ENCODE measurements around the gene NCKAP5. TPM values are rescaled to one million over a fixed set of nuclear protein-coding genes. Genes with fewer than 3 reads are reported as not detected.
"Not testable (repeated sequence)": the region's sequence is repeated elsewhere in the genome, so short reads cannot be mapped to it uniquely, and the experiment has no call there.

Gene NCKAP5
- total RNA-seq, 1 experiment from 2014 or later: not detected

GRCh38 chr2:133475610-133476009 lies 92.7 kb downstream of the NCKAP5 start:
- intact Hi-C loops (cut with micrococcal nuclease): no loop called here
- H3K4me1 Mint-ChIP-seq (ENCODE audit: insufficient read depth, unreplicated experiment): no peaks in the 10 kb centered on the region
- POLR2A ChIA-PET: interaction anchor here (0.6 kb wide), 1 partner anchor 8 kb away, joined by 3 read pairs; no protein-coding TSS in a partner anchor

GRCh38 chr2:133470446-133470845 lies 97.8 kb downstream of the NCKAP5 start:
- intact Hi-C loops (cut with micrococcal nuclease): not testable (repeated sequence)

More at GRCh38 chr2:133475610-133476009, 92.7 kb downstream of the NCKAP5 start:
- no peaks in the 10 kb centered on the region for H3K27me3 Mint-ChIP-seq (ENCODE audit: insufficient read depth, unreplicated experiment)
- H3K27ac Mint-ChIP-seq (ENCODE audit: low read depth, unreplicated experiment): no peak overlapping the region
- no peaks in the 10 kb centered on the region for H3K36me3 Mint-ChIP-seq (ENCODE audit: insufficient read depth, unreplicated experiment)
- DNase-seq (ENCODE audit: unreplicated experiment): no peak
- CTCF ChIA-PET: no interaction called here
- no peaks in the 10 kb centered on the region for H3K9me3 Mint-ChIP-seq (ENCODE audit: unreplicated experiment)
- no TSS peak for BruUV-seq (replicated peaks)
- H3K4me3 Mint-ChIP-seq (ENCODE audit: unreplicated experiment): no peak overlapping the region
- TF ChIP-seq, protein P1, sequence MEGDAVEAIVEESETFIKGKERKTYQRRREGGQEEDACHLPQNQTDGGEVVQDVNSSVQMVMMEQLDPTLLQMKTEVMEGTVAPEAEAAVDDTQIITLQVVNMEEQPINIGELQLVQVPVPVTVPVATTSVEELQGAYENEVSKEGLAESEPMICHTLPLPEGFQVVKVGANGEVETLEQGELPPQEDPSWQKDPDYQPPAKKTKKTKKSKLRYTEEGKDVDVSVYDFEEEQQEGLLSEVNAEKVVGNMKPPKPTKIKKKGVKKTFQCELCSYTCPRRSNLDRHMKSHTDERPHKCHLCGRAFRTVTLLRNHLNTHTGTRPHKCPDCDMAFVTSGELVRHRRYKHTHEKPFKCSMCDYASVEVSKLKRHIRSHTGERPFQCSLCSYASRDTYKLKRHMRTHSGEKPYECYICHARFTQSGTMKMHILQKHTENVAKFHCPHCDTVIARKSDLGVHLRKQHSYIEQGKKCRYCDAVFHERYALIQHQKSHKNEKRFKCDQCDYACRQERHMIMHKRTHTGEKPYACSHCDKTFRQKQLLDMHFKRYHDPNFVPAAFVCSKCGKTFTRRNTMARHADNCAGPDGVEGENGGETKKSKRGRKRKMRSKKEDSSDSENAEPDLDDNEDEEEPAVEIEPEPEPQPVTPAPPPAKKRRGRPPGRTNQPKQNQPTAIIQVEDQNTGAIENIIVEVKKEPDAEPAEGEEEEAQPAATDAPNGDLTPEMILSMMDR (IDR thresholded peaks at IDR 0.05; ENCODE audit: unreplicated experiment): no peak

DNA sequence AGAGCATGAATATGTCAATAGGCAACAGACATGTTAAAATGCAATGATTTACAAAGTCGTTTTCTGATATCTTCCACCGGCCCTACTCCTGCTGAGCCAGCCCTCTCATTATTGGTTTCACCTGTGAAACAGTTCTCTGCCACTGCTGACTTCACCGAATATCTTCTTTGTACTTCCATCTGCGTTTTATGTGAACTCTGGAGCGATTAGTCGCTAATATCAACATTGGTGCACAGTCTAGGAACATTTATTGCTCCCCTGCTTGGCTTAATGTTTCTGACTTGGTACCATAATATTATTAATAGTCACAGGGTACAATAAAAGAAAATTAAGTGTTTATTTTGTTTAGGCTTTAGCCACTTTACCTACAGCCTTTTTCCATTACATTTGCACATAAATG lies 105.5 kb downstream of the NCKAP5 start:
- no peak overlapping the region for H3K4me3 Mint-ChIP-seq (ENCODE audit: unreplicated experiment)
- no peaks in the 10 kb centered on the region for H3K36me3 Mint-ChIP-seq (ENCODE audit: insufficient read depth, unreplicated experiment)
- POLR2A ChIA-PET: no interaction called here
- H3K27me3 Mint-ChIP-seq (ENCODE audit: insufficient read depth, unreplicated experiment): no peaks in the 10 kb centered on the region
- BruUV-seq (replicated peaks): no TSS peak
- peaks cover 11% of the 10 kb centered on the region for H3K4me1 Mint-ChIP-seq (ENCODE audit: insufficient read depth, unreplicated experiment)
- TF ChIP-seq, protein P1 (IDR thresholded peaks at IDR 0.05; ENCODE audit: unreplicated experiment): no peak
- H3K9me3 Mint-ChIP-seq (ENCODE audit: unreplicated experiment): no peaks in the 10 kb centered on the region
- intact Hi-C loops (cut with micrococcal nuclease): no loop called here
- no peak for DNase-seq (ENCODE audit: unreplicated experiment)
- CTCF ChIA-PET: no interaction called here
- no peak overlapping the region for H3K27ac Mint-ChIP-seq (ENCODE audit: low read depth, unreplicated experiment)

More at GRCh38 chr2:133470446-133470845, 97.8 kb downstream of the NCKAP5 start:
- H3K4me3 Mint-ChIP-seq (ENCODE audit: unreplicated experiment); BruUV-seq (replicated peaks); H3K27me3 Mint-ChIP-seq (ENCODE audit: insufficient read depth, unreplicated experiment); H3K9me3 Mint-ChIP-seq (ENCODE audit: unreplicated experiment); H3K27ac Mint-ChIP-seq (ENCODE audit: low read depth, unreplicated experiment); H3K36me3 Mint-ChIP-seq (ENCODE audit: insufficient read depth, unreplicated experiment); CTCF ChIA-PET; H3K4me1 Mint-ChIP-seq (ENCODE audit: insufficient read depth, unreplicated experiment); DNase-seq (ENCODE audit: unreplicated experiment); POLR2A ChIA-PET: not testable (repeated sequence)

DNA sequence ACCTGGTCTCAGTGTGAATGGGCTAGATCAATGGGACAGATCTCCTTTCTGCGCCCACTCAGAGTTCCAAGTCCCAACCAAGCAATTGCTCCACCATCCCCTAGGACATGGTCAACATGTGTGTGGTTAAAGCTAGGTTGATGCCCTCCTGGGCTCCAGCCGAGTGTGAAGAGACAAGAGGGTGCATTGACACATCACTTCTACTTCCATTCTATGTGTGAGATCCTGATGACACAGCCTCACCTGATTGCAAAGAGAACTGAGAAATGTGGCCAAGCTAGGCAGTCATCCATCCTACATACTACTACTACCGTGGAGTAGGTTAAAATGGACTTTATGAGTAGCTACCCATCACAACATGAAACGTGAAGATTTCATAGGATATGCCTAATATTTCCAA lies 106.8 kb downstream of the NCKAP5 start:
- TF ChIP-seq, protein P1 (IDR thresholded peaks at IDR 0.05; ENCODE audit: unreplicated experiment): no peak
- Mint-ChIP-seq H3K4me3 (ENCODE audit: unreplicated experiment) (no peak overlapping the region), H3K27ac (ENCODE audit: low read depth, unreplicated experiment) (no peak overlapping the region), H3K36me3 (ENCODE audit: insufficient read depth, unreplicated experiment) (no peaks in the 10 kb centered on the region), H3K4me1 (ENCODE audit: insufficient read depth, unreplicated experiment) (peaks cover 17% of the 10 kb centered on the region), H3K9me3 (ENCODE audit: unreplicated experiment) (no peaks in the 10 kb centered on the region), H3K27me3 (ENCODE audit: insufficient read depth, unreplicated experiment) (no peaks in the 10 kb centered on the region)
- ChIA-PET CTCF (no interaction called here), POLR2A (no interaction called here)
- BruUV-seq (replicated peaks): no TSS peak
- intact Hi-C loops (cut with micrococcal nuclease): no loop called here
- DNase-seq (ENCODE audit: unreplicated experiment): no peak

DNA sequence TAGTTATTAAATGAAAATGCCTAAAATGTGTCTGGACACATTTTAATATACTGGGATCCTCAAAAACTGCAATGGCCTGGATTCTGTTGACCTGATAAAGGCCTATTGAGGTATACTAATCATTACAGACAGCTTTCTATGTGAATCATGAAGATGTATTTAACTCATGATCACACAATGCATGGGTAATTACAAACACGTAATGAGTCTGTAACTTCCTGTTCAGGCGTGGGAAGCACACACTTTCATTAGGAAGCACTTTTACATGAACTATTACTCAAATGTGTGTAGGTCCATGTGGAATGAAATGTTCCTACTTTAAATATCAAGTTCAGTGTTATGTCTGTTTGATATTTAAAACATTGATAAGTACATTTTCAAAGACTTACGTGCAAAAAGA lies 108.7 kb downstream of the NCKAP5 start:
- Mint-ChIP-seq H3K4me1 (ENCODE audit: insufficient read depth, unreplicated experiment) (peaks cover 17% of the 10 kb centered on the region), H3K9me3 (ENCODE audit: unreplicated experiment) (no peaks in the 10 kb centered on the region), H3K4me3 (ENCODE audit: unreplicated experiment) (no peak overlapping the region), H3K27ac (ENCODE audit: low read depth, unreplicated experiment) (no peak overlapping the region), H3K27me3 (ENCODE audit: insufficient read depth, unreplicated experiment) (no peaks in the 10 kb centered on the region), H3K36me3 (ENCODE audit: insufficient read depth, unreplicated experiment) (no peaks in the 10 kb centered on the region)
- POLR2A ChIA-PET: no interaction called here
- intact Hi-C loops (cut with micrococcal nuclease): no loop called here
- CTCF ChIA-PET: no interaction called here
- TF ChIP-seq, protein P1 (IDR thresholded peaks at IDR 0.05; ENCODE audit: unreplicated experiment): no peak
- no peak for DNase-seq (ENCODE audit: unreplicated experiment)
- BruUV-seq (replicated peaks): no TSS peak

Measured in MCF 10A (cell line).